Lower leg skin (tissue), 4 donors: ENCODE results near the gene CEP83. TPM values are rescaled to one million over a fixed set of nuclear protein-coding genes. Genes with fewer than 3 reads are reported as not detected.
"Not testable (repeated sequence)": the region's sequence is repeated elsewhere in the genome, so short reads cannot be mapped to it uniquely, and the experiment has no call there.

ENCODE experiments used
- DNase-seq, 2 donors: peaks; one replicate each; pipeline ENCODE4 v3.0.0-alpha.2; 2019; ENCODE audit warnings: low spot score in 2 of 2
- H3K4me3 ChIP-seq: fragments of 200-600 bp; sonication (generic); 2 replicates; pipeline ENCODE4 v1.5.1; 2017; ENCODE audit warnings: mild to moderate bottlenecking, low read depth; ENCODE audit not compliant: poor library complexity, severe bottlenecking
- POLR2A ChIP-seq, 2 donors: fragments of 450-650 bp; IDR thresholded peaks; one replicate each; pipeline ENCODE4 v1.6.1; 2016 to 2017; ENCODE audit warnings: antibody characterized with exemption in 2 of 2, mild to moderate bottlenecking in 1 of 2, moderate library complexity in 1 of 2
- WGBS, 2 donors: methylation state at CpG; one replicate each; pipeline ENCODE4 v1.1.5; 2018; 5-methylcytosine and 5-hydroxymethylcytosine counted together
- intact Hi-C: fragments of 100-400 bp; cut with DNase I; formaldehyde crosslinking; loops from one replicate; pipeline ENCODE4 v1.15.0; 2023; ENCODE audit warnings: low total_unique reads
- total RNA-seq, 4 donors: library from RNA; depleted of rRNA; stranded (reverse); fragments of >200 nt; gene quantifications; one replicate each; pipeline ENCODE4 v1.1.0, GENCODE V29; 2016
- TF ChIP-seq, protein P1 (sequence below), 3 donors: fragments of 450-650 bp; IDR thresholded peaks; one replicate each; pipeline ENCODE4 v1.5.1; 2016; ENCODE audit warnings: antibody characterized with exemption in 3 of 3, mild to moderate bottlenecking in 3 of 3, moderate library complexity in 2 of 3

CEP83 gene
- total RNA-seq, 4 donors from 2014 or later = 2.8 to 7.9 (median 6.5) TPM

DNA sequence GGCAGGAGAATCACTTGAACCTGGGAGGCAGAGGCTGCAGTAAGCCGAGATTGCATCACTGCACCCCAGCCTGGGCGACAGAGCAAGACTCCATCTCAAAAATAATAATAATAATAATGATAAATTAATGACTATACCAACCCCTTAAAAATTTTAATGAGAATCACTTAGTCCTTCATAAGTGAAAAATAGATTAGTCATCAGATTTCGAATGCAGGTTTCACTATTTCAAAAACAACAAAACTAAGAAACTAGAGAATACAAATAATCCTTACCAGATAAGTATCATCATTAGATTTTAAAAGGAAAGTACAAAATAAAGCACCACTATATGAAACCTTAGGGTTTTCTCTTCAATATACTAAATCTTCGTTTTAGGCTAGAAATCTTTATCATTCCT, 62.3 kb downstream of the CEP83 start:
- intact Hi-C loops = no loop called here
- H3K4me3 ChIP-seq = no peak overlapping the region
- TF ChIP-seq, protein P1, sequence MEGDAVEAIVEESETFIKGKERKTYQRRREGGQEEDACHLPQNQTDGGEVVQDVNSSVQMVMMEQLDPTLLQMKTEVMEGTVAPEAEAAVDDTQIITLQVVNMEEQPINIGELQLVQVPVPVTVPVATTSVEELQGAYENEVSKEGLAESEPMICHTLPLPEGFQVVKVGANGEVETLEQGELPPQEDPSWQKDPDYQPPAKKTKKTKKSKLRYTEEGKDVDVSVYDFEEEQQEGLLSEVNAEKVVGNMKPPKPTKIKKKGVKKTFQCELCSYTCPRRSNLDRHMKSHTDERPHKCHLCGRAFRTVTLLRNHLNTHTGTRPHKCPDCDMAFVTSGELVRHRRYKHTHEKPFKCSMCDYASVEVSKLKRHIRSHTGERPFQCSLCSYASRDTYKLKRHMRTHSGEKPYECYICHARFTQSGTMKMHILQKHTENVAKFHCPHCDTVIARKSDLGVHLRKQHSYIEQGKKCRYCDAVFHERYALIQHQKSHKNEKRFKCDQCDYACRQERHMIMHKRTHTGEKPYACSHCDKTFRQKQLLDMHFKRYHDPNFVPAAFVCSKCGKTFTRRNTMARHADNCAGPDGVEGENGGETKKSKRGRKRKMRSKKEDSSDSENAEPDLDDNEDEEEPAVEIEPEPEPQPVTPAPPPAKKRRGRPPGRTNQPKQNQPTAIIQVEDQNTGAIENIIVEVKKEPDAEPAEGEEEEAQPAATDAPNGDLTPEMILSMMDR (IDR thresholded peaks at IDR 0.05) = no peak
- TF ChIP-seq POLR2A (IDR thresholded peaks at IDR 0.05) = no peak
- WGBS, 2 donors = 96 to 99% methylated on average over 4 of the region's 4 CpGs
- DNase-seq = no peak

DNA sequence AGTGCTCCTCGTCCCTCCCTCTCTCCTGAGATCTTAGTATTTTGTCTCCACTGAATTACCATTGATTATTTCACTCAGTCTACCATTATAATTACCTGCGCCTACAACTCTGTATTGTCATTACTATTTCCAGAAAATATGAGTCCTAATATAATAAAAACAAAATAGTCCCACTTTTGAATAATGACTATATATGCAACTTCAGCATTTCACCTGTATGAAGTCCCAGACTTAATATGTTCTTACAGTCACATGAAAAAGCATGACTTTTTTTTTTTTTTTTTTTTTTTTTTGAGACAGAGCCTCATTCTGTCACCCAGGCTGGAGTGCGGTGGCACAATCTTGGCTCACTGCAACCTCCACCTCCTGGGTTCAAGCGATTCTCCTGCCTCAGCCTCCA, 63.7 kb downstream of the CEP83 start:
- intact Hi-C loops, DNase-seq, H3K4me3 ChIP-seq: not testable (repeated sequence)
- WGBS, 2 donors = 96 to 100% methylated on average over 4 of the region's 4 CpGs

DNA sequence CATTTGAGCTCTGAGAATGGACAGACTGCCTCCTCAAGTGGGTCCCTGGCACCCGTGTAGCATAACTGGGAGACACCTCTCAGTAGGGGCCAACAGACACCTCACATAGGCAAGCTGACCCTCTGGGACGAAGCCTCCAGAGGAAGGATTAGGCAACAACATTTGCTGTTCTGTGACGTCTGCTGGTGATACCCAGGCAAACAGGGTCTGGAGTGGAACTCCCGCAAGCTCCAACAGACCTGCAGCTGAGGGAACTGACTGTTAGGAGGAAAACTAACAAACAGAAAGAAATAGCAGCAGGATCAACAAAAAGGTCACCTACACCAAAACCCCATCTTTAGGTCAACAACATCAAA, 69.6 kb downstream of the CEP83 start:
- TF ChIP-seq, protein P1 (IDR thresholded peaks at IDR 0.05) = no peak
- TF ChIP-seq POLR2A (IDR thresholded peaks at IDR 0.05) = no peak
- H3K4me3 ChIP-seq = no peak overlapping the region
- DNase-seq = no peak
- WGBS, 2 donors = 97 to 98% methylated on average over 4 of the region's 4 CpGs
- intact Hi-C loops = no loop called here

GRCh38 chr12:94389482-94390129, 70.1 kb downstream of the CEP83 start:
- 87 to 96% methylated on average over 16 of the region's 16 CpGs for WGBS, 2 donors
- intact Hi-C loops, DNase-seq, H3K4me3 ChIP-seq: not testable (repeated sequence)

GRCh38 chr12:94386422-94386821, 73.2 kb downstream of the CEP83 start:
- no peak overlapping the region for H3K4me3 ChIP-seq
- no peak for TF ChIP-seq POLR2A (IDR thresholded peaks at IDR 0.05)
- TF ChIP-seq, protein P1 (IDR thresholded peaks at IDR 0.05) = no peak
- intact Hi-C loops = no loop called here
- 85 to 89% methylated on average over 1 of the region's 1 CpG for WGBS, 2 donors
- DNase-seq = no peak

- TF ChIP-seq, protein P1 (IDR thresholded peaks at IDR 0.05) = no peak
- no peak for TF ChIP-seq POLR2A (IDR thresholded peaks at IDR 0.05)
- no peak for DNase-seq
- no peak overlapping the region for H3K4me3 ChIP-seq
- intact Hi-C loops = no loop called here
Measured at GRCh38 chr12:94384030-94384429, 75.6 kb downstream of the CEP83 start.

- WGBS, 2 donors = 78 to 84% methylated on average over 2 of the region's 2 CpGs
- intact Hi-C loops = no loop called here
Measured at GRCh38 chr12:94380507-94380906, 79.2 kb downstream of the CEP83 start.

More at GRCh38 chr12:94380507-94380906, 79.2 kb downstream of the CEP83 start:
- TF ChIP-seq, protein P1 (IDR thresholded peaks at IDR 0.05) = no peak
- TF ChIP-seq POLR2A (IDR thresholded peaks at IDR 0.05) = no peak
- DNase-seq = no peak
- H3K4me3 ChIP-seq = no peak overlapping the region
